ENCODE data around the gene PRR12.

PRR12 gene

DNA sequence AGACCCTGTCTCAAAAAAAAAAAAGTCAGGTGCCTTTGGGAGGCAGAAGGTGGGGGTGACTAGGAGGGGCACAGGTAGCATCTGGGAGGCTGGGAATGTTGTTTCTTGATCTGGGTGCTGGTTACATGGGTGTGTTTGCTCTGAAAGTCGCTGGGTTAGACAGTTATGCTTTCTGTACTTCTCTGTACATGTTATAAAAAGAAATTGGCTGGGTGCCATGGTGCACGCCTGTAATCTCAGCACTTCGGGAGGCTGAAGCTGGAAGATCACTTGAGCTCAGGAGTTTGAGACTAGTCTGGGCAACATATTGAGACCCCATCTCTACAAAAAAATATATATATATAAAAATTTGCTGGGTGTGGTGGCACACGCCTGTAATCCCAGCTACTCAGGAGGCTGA lies 25.7 kb upstream of the PRR12 start:
- no peak for DNase-seq (ENCODE audit: low spot score)

DNA sequence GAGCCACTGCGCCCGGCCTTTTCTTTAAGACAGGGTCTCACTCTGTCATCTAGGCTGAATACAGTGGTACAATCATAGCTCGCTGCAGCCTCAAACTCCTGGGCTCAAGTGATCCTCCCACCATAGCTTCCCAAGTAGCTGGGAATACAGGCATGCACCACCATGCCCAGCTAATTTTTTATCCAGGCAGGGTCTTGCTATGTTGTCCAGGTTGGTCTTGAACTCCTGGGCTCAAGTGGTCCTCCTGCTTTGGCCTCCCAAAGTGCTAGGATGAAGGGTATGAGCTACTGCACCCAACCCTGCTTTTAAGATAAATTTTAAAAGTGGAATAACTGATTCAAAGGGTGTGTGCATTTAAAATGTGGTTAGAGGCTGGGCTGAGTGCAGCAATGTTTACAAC lies 24.7 kb upstream of the PRR12 start:
- DNase-seq (ENCODE audit: low spot score), result no peak

DNA sequence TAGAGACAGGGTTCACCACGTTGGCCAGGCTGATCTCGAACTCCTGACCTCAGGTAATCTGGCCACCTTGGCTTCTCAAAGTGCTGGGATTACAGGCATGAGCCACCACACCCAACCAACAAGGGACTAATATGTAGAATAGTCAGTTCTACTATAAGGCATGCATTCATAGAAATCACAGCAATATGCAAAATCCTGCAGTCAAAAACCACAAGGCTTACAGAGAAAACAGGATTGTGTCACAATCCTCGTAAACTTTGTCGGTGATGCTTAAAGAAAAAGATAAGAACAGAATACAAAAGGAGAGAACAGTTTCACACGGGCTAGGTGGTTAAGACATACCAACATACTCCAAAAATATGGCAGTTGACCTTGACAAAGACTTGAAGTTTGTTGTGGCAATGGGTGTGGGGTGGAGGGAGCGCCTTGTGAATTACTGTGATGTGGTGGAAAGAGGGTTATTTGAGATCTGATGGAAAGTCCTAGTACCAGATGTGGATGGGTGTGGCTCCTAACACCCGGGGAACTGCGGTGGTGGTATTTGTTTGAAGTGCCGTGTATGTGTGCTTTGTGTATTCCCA lies 23.0 kb upstream of the PRR12 start:
- DNase-seq (ENCODE audit: low spot score), result no peak

DNA sequence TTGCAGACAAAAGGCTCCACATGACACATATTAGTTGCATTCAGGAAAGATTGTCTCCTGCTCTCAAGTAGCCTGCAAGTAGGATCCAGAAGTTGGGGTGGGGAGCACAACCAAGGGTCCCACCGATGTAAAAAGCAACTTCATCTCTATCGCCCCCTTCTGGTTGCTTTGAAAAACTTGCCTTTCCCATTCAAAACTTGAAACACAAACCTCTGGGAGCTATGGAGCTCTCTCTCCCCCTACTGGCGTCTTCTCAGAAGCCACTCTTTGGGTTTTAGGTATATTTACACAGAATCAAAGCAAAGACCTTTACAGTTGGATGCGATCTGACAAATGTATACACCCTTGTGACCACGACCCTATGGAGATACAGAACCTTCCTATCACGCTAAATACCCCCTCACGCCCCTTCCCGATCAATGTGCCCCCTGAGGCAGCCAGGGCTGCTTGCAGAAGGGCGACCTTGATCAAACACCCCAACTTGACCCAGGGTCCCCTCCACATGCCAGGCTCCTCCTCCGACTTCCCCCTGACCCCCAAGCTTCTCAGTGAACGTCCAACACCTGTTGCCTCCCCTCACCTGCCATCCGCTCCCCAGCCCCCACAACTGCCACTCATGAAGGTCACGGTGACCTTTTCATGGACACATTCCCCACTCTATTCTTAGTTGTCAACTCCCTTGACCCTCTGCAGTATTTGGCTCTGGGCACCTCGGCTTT lies 20.7 kb upstream of the PRR12 start:
- peak; percentile 64 for DNase-seq (ENCODE audit: low spot score)

DNA sequence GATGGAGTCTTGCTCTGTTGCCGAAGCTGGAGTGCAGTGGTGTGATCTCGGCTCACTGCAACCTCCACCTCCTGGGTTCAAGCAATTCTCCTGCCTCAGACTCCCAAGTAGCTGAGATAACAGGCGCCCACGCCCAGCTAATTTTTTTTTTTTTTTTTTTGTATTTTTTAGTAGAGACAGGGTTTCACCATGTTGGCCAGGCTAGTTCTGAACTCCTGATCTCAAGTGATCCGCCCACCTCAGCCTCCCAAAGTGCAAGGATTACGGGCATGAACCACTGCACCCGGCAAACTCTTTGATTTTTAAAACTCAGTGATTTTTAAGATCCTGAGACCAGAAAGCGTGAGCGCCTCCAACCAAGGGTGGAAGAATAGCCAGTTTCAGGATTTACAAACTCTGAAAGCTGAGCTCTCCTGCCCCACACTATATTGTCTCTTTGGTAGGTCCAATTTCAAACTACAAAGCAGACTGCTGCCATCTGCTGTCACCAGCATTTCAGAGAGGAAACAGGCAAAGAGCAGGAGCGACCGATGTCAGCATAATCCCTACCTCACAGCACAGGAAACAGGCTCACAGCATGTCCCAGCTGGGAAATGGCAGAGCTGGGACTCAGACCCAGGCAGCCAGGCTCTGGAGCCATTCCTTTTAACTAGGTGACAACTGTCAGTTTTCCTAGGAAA lies 19.8 kb upstream of the PRR12 start:
- DNase-seq (ENCODE audit: low spot score), result no peak

DNA sequence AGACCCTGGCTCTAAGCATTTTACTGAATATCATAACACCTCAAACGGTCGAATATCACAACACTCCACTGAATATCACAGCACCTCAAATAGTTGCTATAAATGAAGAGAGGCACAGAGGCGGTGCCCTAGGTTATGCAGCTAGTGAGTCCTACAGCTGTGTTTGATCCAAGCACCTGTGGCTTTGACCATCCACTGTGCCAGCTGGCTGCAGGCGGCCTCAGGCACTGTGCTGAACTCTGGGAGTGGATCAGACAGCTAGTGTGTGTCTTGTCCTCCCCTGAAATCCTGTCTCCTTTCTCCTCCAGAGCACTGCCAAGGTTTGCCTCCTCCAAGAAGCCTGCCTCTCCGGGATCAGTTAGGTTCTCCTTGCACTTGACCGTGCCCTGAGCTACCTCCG lies 18.0 kb upstream of the PRR12 start:
- no peak for DNase-seq (ENCODE audit: low spot score)

DNA sequence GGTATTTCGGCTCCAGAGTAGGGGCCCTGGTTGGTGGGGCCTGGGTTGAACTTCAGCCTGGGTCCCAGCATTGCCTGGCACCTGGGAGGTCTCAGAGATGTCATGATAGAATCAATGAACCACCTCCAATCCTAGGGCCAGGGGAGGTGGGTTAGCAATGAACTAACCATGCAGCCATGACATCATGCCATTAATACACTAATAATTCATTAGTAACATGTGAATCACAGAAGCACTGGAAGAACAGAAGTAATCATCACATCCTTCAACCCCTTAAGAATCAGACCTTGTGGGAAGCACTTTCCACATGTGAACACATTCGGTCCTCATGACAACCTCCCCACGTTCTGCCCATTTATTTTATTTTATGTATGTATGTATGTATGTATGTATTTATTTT lies 17.6 kb upstream of the PRR12 start:
- DNase-seq (ENCODE audit: low spot score), result no peak

DNA sequence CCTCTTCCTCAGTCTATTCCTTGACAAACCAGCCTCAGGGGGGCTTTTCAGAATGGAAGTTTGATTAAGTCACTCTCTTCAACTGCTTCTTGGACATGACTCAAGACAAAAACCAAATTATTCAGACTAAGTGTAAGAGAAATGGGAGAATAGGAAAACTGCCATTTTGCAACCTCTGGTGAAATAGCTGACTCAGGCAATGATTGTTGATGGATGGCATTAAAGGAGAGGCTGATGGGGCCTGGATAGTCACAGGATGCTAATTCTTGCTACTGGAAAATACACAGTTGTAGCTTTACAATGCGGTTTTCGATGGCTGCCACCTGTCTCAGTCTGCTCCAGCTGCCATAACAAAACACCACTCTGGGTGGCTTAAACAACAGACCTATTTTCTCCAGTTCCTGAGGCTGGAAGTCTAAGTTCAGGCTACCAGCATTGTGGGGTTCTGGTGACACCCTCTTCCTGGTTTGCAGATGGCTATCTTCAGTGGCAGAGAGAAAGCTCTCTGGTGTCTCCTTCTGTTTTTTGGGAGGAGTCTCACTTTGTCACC lies 16.7 kb upstream of the PRR12 start:
- DNase-seq (ENCODE audit: low spot score), result no peak

DNA sequence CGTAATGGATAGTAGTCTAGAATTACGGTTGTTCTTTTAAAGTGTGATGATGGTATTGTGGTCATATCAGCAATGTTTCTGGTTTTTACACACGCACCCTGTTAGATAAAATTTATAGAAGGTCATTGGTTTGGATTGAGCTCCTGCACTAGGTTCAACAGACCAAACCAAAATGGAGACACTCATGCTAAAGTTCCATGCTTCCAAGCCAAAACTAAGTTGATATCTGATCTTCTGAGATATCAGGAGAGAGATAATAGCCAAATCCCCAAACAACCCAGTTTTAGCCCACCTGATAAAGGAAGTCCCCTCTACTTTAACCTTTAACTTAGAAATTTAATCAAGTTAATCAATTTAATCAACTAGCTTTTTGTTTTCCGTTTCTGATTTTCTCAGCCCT lies 11.8 kb upstream of the PRR12 start:
- DNase-seq (ENCODE audit: low spot score), result no peak

DNA sequence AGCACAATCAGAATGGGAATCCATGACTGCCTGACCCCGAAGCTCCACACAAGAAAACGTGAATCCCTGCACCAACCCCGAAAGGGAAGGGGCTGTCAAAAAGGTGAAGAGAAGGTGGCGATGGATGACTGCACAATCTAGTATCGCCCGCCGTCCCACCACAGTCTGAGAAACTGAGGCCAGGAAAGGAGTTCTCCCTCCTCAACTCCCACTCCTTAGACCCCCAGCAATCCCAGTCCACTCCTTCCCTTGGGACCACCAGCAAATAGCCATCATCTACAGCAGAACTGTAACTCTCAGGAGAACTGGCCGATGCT lies 11.1 kb upstream of the PRR12 start:
- no peak for DNase-seq (ENCODE audit: low spot score)

DNA sequence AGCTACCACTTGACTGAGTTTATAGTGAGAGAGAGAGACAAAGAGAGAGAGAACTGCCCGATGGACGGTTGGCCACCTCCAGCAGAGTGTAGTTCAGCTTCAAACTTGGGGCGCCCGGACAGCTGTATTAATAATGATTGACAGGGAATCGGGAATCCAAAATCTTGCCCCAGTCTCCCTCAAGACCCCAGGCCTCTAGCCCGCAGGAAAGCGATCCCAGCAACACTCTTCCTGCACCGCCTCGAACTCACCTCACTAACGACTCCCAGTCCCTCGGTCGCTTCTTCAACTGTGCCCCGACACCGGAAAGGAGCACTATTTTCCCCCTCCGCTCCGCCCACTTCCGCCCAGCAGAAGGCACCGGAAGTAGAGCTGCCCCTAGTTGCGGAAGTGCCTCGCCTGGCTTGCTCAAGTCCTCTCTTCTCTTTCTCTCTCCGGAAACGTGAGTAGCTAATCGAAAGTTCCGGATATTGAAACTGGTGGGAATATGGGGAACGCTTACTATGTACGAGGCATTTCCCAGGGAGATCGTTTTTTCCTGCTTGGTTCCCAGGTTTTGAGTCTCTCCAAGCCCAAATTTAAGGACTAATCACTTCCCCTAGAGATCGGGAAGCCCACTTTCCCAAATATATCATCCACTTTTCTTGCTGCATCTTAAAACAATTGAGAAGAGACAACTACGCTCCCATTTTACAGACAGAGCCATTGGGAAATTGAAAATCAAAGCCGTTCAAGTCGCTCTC lies 10.5 kb upstream of the PRR12 start, which contains the start of gene NOSIP:
TSS of gene NOSIP (minus strand) at position 293 of the 743 bp plus-strand sequence. CDS start 19,865 bp downstream, outside the sequence.
- DNase-seq (ENCODE audit: low spot score), result peak; percentile 95

DNA sequence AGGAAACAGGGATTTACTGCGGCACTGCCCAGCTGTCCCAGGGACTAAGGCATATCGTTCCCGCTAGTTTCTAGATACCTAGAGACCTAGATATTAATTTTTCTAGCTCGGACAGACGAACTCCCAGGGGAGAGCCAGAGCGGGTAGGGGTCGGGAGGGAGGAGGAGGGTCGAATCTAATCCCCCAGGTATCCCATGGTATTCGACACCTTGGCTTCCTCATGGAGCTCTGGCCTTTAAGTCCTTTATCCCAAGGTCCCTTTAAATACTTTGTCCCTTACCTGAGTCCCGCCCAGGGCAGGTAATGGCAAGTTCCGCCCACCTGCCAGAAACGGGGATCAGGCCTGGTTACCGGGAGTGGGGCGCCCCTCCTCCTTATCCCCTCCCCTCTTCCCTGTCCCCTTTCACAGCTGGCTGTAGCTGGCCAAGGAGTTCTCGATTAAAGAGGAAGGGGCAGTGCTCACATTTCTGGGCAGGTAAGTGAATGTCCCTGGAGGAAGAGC lies 9.9 kb upstream of the PRR12 start, which contains the start of gene PRRG2:
TSS of gene PRRG2 (plus strand) at position 310 of the 502 bp plus-strand sequence. CDS start 1,904 bp downstream, outside the sequence.
- no peak for DNase-seq (ENCODE audit: low spot score)

DNA sequence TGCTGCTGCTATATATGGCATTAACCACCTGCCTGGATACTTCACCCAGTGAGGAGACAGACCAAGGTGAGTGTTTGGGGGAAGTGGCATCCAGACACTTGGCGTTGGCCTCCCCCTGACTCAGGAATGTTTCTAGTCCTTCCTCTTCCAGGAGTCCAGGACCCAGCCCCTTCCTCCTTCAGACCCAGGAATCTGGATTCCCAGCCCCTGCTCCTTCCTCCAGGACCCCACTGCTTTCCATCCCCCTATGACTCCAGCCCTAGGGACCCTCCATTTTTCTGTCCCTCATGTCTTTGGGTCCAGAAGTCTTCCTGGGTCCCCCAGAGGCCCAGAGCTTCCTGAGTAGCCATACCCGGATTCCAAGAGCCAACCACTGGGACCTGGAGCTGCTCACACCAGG lies 7.7 kb upstream of the PRR12 start:
- DNase-seq (ENCODE audit: low spot score), result no peak

DNA sequence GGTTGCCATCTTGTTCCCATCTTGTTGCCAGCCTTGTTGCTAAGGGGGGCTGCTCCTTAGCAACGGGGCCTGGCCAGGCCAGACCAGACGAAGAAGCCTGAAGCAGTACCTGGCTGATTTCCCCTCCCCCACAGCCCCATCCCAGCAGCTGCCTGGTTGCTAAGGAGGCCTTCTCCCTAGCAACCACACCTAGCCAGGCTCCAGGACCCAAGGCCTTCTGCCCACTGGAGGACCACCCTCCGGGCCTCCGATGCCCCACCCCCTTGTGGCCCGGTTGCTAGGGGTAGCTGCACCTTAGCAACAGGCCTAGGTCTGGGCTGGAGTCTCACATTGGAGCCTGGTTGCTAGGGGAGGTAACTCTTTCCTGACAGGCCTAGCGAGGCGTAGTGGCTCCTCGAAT lies 6.0 kb upstream of the PRR12 start:
- no peak for DNase-seq (ENCODE audit: low spot score)

DNA sequence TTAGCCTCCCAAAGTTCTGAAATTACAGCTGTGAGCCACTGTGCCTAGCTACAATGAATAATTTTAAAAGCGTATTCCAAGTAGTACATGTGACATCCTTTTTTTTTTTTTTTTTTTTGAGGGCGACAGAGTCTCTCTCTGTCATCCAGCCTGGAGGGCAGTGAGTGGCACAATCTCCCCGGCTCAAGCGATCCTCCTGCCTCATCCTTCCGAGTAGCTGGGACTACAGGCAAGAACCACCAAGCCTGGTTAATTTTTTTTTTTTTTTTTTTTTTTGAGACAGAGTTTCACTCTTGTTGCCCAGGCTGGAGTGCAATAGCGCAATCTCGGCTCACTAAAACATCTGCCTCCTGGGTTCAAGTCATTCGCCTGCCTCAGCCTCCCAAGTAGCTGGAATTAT lies 3.8 kb upstream of the PRR12 start:
- DNase-seq (ENCODE audit: low spot score), result no peak

DNA sequence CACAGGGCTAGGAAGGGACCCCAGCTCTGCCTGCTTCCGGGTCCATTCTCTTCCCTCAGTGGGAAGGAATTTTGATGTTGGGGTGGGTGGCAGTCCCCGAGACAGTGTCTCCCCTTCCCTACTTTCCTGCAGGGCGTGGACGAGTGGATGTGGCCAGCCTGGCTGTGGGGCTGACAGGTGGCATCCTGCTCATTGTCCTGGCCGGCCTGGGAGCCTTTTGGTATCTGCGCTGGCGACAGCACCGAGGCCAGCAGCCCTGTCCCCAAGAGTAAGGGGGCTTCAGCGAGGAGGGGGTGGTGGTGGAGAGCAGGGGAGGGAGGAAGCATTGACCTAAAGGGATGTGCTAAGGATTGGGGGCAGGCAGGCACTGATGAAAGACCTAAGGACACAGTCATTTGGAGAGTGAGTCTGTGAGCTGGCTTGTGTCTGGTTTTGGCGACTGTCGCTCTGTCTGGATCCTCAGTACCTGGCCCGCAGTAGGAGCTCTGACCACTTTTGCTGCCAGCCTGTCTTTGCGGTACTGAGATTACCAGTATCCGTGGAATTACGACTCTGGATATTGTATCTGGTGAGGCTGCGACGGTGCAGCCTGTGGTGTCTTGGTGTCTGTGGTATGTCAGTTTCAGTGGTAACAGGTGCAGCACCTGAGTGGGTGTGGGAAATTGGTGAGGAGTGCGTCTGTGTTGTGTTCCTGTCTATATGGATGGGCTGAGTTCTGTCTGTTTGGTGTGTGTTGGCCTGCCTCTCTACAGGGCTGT lies 2.4 kb upstream of the PRR12 start:
- DNase-seq (ENCODE audit: low spot score), result no peak

DNA sequence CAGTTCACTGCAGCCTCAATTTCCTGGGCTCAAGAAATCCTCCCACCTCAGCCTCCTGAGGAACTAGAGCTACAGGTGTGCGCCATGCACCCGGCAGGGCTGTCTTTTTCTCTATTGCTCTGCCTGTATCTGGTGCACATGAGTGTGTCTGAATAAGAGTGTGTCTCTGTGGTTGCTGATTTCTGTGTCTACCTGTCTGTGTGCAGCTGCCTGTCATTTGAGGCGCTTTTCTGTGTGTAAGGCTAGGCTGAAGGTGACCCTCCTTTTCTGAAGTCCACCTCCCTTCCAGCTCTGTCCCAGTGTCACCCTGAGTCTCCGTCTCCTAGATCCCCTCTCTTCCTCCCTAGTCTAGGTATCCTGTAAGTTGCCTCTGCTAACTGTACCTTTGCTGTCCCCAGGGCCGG lies 1.5 kb upstream of the PRR12 start:
- no peak for DNase-seq (ENCODE audit: low spot score)

DNA sequence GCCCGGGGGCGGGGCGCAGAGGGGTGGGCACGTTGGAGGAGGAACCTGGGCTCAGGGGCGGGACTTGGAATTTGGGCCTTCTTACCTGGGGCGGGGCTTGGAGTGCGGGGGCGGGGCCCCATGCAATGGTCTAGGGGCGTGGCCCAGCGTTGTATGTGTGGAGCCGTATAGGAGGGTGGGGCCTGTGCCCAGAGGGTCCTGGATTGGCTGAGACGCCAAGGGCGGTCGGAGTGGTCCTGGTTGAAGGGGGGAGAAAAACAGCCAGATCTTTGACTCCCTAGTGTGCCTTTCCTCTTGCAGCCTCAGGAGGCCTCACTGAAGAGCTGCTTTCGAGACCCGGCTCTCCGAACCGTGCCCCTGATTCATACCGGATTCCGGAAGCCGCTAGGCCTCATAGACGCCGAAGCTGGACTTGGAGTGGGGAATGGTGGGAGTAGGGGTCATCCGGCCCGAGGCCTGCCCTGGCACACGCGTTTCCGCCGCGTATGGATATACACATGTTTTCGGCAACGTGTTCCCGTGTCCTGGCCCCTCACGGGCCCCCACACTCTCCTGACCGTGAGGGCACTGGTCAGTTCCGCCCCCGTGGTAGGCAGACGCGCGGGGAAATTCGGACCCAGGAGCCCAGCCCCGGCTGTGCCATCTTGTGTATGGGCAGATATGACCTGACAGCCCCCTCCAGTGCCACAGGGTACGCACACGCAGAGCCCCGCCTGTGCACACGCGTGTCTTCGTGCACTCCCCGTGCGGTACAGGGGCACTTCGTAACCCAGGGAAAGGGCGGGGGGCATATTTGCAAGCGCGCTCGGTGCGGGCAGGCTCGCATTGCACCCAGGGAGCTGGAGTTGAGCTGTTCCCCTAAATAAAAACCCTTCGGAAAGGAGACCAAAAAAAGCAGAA lies 661 bp upstream of the PRR12 start:
- peak; percentile 89 for DNase-seq (ENCODE audit: low spot score)

DNA sequence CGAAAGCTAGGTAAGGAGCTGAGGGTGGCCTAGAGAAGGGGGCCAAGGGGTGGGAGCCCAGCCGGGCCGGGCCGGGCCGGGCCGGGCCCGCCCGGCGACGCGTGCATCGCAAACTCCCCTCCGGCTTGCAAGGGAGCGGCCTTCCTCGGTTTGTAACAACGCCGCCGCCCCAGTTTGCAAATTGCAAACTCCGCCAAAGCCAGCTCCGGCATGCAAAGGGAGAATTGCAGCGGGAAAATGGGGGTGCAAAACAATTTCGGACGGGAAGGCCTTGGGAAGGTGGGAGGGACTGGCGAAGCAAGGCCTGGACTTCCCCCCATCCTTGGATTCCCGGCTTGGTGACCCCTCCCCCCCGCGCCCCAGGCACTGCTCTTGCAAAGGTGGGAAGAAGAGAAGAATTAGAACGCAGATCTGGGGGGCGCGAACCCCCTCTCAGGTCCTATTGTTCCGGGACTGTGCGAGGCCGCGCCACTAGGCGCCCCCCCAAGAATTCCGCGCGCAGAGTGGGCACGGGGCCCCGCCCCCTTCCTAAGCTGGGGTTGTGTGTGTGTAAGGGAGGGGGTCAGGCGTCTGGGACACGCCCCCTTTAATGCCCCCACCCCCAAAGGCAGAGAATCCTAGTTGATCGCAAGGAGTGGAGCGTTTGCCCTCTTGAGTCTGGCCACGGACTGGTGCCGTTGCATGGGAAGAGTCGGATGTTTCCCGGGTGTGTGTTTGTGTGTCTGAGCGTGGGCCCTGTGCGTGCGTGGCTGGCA lies 926 bp downstream of the PRR12 start:
- DNase-seq (ENCODE audit: low spot score), result peak; percentile 53
